ENCODE data around the gene C1QTNF9B. TPM values are rescaled to one million over a fixed set of nuclear protein-coding genes. Genes with fewer than 3 reads are reported as not detected.
A peak's percentile ranks its signal among the peaks of the same experiment; 100 is the strongest.

C1QTNF9B gene
- total and polyA plus RNA-seq, 2 experiments from 2014 or later, result 0.27 to 0.28 TPM

GRCh38 chr13:23858546-23858945 is 38.8 kb downstream of the C1QTNF9B start:
- TF ChIP-seq ETS1 (IDR thresholded peaks at IDR 0.05) (no peak), EZH2 (IDR thresholded peaks at IDR 0.05; ENCODE audit: low read depth, unreplicated experiment) (no peak), NANOG (IDR thresholded peaks at IDR 0.05; ENCODE audit: borderline replicate concordance) (no peak), ZNF114 (CRISPR knock-in tag; IDR thresholded peaks at IDR 0.05) (no peak), POLR2AphosphoS5 (IDR thresholded peaks at IDR 0.05; ENCODE audit: low read depth) (no peak)
- Histone ChIP-seq H3K27me3 (ENCODE audit: insufficient read depth) (no peaks in the 10 kb centered on the region), H3K27ac (ENCODE audit: low read depth) (no peak overlapping the region), H4K20me1 (replicated peaks; ENCODE audit: insufficient read depth) (no peaks in the 10 kb centered on the region), H3K4me3 (no peak overlapping the region), H3K4me2 (no peak overlapping the region), H3K79me2 (replicated peaks; ENCODE audit: insufficient read depth) (no peaks in the 10 kb centered on the region), H3K4me1 (ENCODE audit: insufficient read depth) (no peaks in the 10 kb centered on the region), H3K9me2 (ENCODE audit: insufficient read depth) (0 out of 2 replicates have a peak, but pooled peaks cover 2% of the 10 kb centered on the region), H3K36me3 (ENCODE audit: insufficient read depth) (no peaks in the 10 kb centered on the region), H3F3A (replicated peaks; ENCODE audit: low read depth) (no peaks in the 10 kb centered on the region), H2AFZ (no peak overlapping the region)
- H3K9me3 Mint-ChIP-seq, result no peaks in the 10 kb centered on the region
- no peak overlapping the region for H3K27ac Mint-ChIP-seq
- no peak overlapping the region for H3K4me3 Mint-ChIP-seq
- DNase-seq (ENCODE audit: low spot score) (no peak), ATAC-seq (no peak)
- peaks cover 2% of the 10 kb centered on the region for H3K27me3 Mint-ChIP-seq (ENCODE audit: insufficient read depth, low read depth, poor library complexity)
- H3K36me3 Mint-ChIP-seq (ENCODE audit: low read depth), result peaks cover 5% of the 10 kb centered on the region; the same call in 2 of the 3 replicates
- peaks cover 8% of the 10 kb centered on the region for H3K4me1 Mint-ChIP-seq

GRCh38 chr13:23856008-23856750 is 41.1 kb downstream of the C1QTNF9B start:
- peaks cover 8% of the 10 kb centered on the region for H3K4me1 Mint-ChIP-seq
- H3K4me2 ChIP-seq, result no peak overlapping the region
- ATAC-seq (peak; percentile 84), DNase-seq (ENCODE audit: low spot score) (peak; percentile 51)
- H3K9me3 Mint-ChIP-seq, result no peaks in the 10 kb centered on the region
- no peaks in the 10 kb centered on the region for H3F3A ChIP-seq (replicated peaks; ENCODE audit: low read depth)
- H3K4me3 ChIP-seq, result no peak overlapping the region
- H3K27ac Mint-ChIP-seq, result no peak overlapping the region
- no peaks in the 10 kb centered on the region for H3K36me3 ChIP-seq (ENCODE audit: insufficient read depth)
- no peak overlapping the region for H3K27ac ChIP-seq (ENCODE audit: low read depth)
- H3K4me3 Mint-ChIP-seq, result no peak overlapping the region
- H3K79me2 ChIP-seq (replicated peaks; ENCODE audit: insufficient read depth), result no peaks in the 10 kb centered on the region
- no peaks in the 10 kb centered on the region for H3K27me3 ChIP-seq (ENCODE audit: insufficient read depth)
- H4K20me1 ChIP-seq (replicated peaks; ENCODE audit: insufficient read depth), result no peaks in the 10 kb centered on the region
- TF ChIP-seq NANOG (IDR thresholded peaks at IDR 0.05; ENCODE audit: borderline replicate concordance), result no peak
- H3K36me3 Mint-ChIP-seq (ENCODE audit: low read depth), result peaks cover 5% of the 10 kb centered on the region; the same call in 2 of the 3 replicates
- peaks cover 2% of the 10 kb centered on the region for H3K27me3 Mint-ChIP-seq (ENCODE audit: insufficient read depth, low read depth, poor library complexity)
- no peak overlapping the region for H2AFZ ChIP-seq
- no peaks in the 10 kb centered on the region for H3K4me1 ChIP-seq (ENCODE audit: insufficient read depth)
- H3K9me2 ChIP-seq (ENCODE audit: insufficient read depth), result 0 out of 2 replicates have a peak, but pooled peaks cover 2% of the 10 kb centered on the region

GRCh38 chr13:23855360-23855759 is 41.9 kb downstream of the C1QTNF9B start:
- ATAC-seq, result no peak
- H3K27me3 Mint-ChIP-seq (ENCODE audit: insufficient read depth, low read depth, poor library complexity), result peaks cover 2% of the 10 kb centered on the region
- no peak for DNase-seq (ENCODE audit: low spot score)
- H3K36me3 Mint-ChIP-seq (ENCODE audit: low read depth), result peaks cover 5% of the 10 kb centered on the region; the same call in 2 of the 3 replicates
- no peaks in the 10 kb centered on the region for H3K9me3 Mint-ChIP-seq
- H3K4me3 ChIP-seq, result no peak overlapping the region
- H2AFZ ChIP-seq, result no peak overlapping the region
- H3K4me1 Mint-ChIP-seq, result peaks cover 8% of the 10 kb centered on the region
- H3K36me3 ChIP-seq (ENCODE audit: insufficient read depth), result no peaks in the 10 kb centered on the region
- no peaks in the 10 kb centered on the region for H3K4me1 ChIP-seq (ENCODE audit: insufficient read depth)
- no peaks in the 10 kb centered on the region for H4K20me1 ChIP-seq (replicated peaks; ENCODE audit: insufficient read depth)
- no peak for TF ChIP-seq NANOG (IDR thresholded peaks at IDR 0.05; ENCODE audit: borderline replicate concordance)
- H3K4me3 Mint-ChIP-seq, result no peak overlapping the region
- no peak overlapping the region for H3K27ac ChIP-seq (ENCODE audit: low read depth)
- no peaks in the 10 kb centered on the region for H3K79me2 ChIP-seq (replicated peaks; ENCODE audit: insufficient read depth)
- H3K27me3 ChIP-seq (ENCODE audit: insufficient read depth), result no peaks in the 10 kb centered on the region
- H3K9me2 ChIP-seq (ENCODE audit: insufficient read depth), result 0 out of 2 replicates have a peak, but pooled peaks cover 2% of the 10 kb centered on the region
- no peaks in the 10 kb centered on the region for H3F3A ChIP-seq (replicated peaks; ENCODE audit: low read depth)
- no peak overlapping the region for H3K27ac Mint-ChIP-seq
- no peak overlapping the region for H3K4me2 ChIP-seq

Data from GM23338 (cell line).